Uterus (tissue), 2 donors: Measurements from ENCODE around the gene COL25A1.

Source experiments
- POLR2A ChIP-seq, 2 donors: fragments of 450-650 bp; IDR thresholded peaks; one replicate each; pipeline ENCODE4 v1.6.1; 2016; ENCODE audit warnings: antibody characterized with exemption in 2 of 2, mild to moderate bottlenecking in 1 of 2, moderate library complexity in 1 of 2
- TF ChIP-seq, protein P1 (sequence below), 4 experiments: fragments of 200-600 bp in 2 of 4; fragments of 450-650 bp in 2 of 4; sonication (generic) in 2 of 4; IDR thresholded peaks; one replicate each; pipeline ENCODE4 v1.5.1; 2016 to 2019; ENCODE audit warnings: antibody characterized with exemption in 4 of 4, mild to moderate bottlenecking in 2 of 4, moderate library complexity in 1 of 4

DNA sequence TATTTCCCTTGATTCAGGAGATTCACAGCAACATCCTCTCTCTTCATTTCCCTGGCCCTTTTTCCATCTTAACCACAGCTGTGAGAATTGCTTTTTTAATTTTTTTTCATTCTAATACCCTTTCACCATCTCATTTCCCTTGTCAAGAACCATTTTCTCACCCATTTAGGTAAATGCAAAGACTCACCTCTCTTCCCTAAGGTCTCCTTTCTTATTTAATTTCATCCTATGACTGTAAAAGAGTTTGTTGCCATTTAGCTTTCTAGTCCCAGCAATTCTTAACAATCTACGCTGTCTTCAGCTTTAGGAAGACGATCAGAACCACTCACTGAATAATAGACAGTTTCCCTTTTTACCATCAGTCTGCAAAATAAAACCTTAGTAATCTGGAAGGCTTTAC lies 298.5 kb downstream of the COL25A1 start:
- TF ChIP-seq, protein P1, sequence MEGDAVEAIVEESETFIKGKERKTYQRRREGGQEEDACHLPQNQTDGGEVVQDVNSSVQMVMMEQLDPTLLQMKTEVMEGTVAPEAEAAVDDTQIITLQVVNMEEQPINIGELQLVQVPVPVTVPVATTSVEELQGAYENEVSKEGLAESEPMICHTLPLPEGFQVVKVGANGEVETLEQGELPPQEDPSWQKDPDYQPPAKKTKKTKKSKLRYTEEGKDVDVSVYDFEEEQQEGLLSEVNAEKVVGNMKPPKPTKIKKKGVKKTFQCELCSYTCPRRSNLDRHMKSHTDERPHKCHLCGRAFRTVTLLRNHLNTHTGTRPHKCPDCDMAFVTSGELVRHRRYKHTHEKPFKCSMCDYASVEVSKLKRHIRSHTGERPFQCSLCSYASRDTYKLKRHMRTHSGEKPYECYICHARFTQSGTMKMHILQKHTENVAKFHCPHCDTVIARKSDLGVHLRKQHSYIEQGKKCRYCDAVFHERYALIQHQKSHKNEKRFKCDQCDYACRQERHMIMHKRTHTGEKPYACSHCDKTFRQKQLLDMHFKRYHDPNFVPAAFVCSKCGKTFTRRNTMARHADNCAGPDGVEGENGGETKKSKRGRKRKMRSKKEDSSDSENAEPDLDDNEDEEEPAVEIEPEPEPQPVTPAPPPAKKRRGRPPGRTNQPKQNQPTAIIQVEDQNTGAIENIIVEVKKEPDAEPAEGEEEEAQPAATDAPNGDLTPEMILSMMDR (IDR thresholded peaks at IDR 0.05) = no peak
- TF ChIP-seq POLR2A (IDR thresholded peaks at IDR 0.05) = no peak
